GM12875 (cell line): Measurements from ENCODE around the gene NUCB1.

Experiments
- H3K4me3 ChIP-seq: one replicate; pipeline ENCODE4 v1.5.1; 2011; ENCODE audit warnings: low read depth, low read length, control low read depth
- CTCF ChIP-seq: IDR thresholded peaks from 2 replicates; pipeline ENCODE4 v1.5.1; 2011; ENCODE audit warnings: low read depth, mild to moderate bottlenecking, control low read depth, inconsistent platforms, low read length, moderate library complexity, borderline replicate concordance; ENCODE audit not compliant: insufficient read depth

Gene NUCB1

GRCh38 chr19:48945817-48946216, 45.7 kb downstream of the NUCB1 start:
- no peak for TF ChIP-seq CTCF
- H3K4me3 ChIP-seq = no peak overlapping the region

GRCh38 chr19:48946463-48947257, 46.5 kb downstream of the NUCB1 start:
- TF ChIP-seq CTCF = no peak
- no peak overlapping the region for H3K4me3 ChIP-seq

GRCh38 chr19:48947258-48947542, 47.1 kb downstream of the NUCB1 start:
- H3K4me3 ChIP-seq = no peak overlapping the region
- TF ChIP-seq CTCF = no peak

- no peak overlapping the region for H3K4me3 ChIP-seq
- no peak for TF ChIP-seq CTCF
These were observed 50.0 kb downstream of the NUCB1 start for GRCh38 chr19:48950159-48950558.

- no peak for TF ChIP-seq CTCF
These were observed 50.9 kb downstream of the NUCB1 start for GRCh38 chr19:48950830-48951519.

GRCh38 chr19:48953141-48953540, 53.0 kb downstream of the NUCB1 start:
- no peak overlapping the region for H3K4me3 ChIP-seq
- TF ChIP-seq CTCF = no peak

More at GRCh38 chr19:48950830-48951519, 50.9 kb downstream of the NUCB1 start:
- H3K4me3 ChIP-seq = no peak overlapping the region

GRCh38 chr19:48953990-48954594, 54.0 kb downstream of the NUCB1 start:
- H3K4me3 ChIP-seq = peak overlapping the region; percentile 13
- TF ChIP-seq CTCF = no peak
